ENCODE data around the gene THAP12. TPM values are rescaled to one million over a fixed set of nuclear protein-coding genes. Genes with fewer than 3 reads are reported as not detected.

Gene THAP12
- total RNA-seq, 1 donor from 2014 or later = 42.7 TPM

GRCh38 chr11:76316726-76317125, 64.2 kb downstream of the THAP12 start:
- Mint-ChIP-seq H3K27me3 (ENCODE audit: unreplicated experiment) (peaks cover 10% of the 10 kb centered on the region), H3K4me1 (ENCODE audit: unreplicated experiment) (no peaks in the 10 kb centered on the region), H3K36me3 (ENCODE audit: low read depth, unreplicated experiment) (peaks cover 3% of the 10 kb centered on the region), H3K4me3 (ENCODE audit: unreplicated experiment) (no peak overlapping the region), H3K27ac (ENCODE audit: unreplicated experiment) (no peak overlapping the region), H3K9me3 (ENCODE audit: unreplicated experiment) (no peaks in the 10 kb centered on the region)
- DNase-seq (ENCODE audit: low spot score) = no peak
- TF ChIP-seq CTCF (IDR thresholded peaks at IDR 0.05; ENCODE audit: unreplicated experiment) = no peak

DNA sequence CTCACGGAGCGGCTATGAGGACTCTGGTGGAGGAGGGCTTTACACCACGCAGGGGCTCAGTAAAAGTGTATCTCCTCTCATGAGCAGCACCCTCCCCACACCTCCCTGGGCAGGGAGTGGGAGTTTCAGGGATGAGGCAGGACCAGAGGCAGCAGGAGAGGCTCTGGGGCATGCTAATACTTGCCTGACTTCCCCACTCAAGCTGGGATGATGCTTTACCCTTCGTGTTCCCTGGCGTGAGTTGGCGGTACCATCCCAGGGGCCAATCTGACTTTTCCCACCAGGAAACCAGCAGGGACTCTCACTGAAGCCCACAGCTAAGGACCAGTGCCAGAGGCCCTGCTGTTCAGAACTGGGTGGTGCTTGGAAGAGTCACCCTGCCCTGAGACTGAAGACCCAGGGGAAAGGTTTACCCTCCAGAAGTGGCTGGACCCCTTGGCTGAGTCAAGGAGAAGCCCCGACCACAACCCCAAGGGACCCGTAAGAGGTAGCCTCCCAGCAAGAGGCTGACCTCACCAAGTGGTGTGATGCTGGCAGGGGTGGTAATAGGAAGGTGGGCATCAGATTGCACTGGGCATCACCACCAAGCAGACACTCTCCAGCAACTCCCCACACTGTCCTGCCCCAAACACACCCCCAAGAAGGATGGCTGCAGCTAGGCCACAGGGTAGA, 65.6 kb downstream of the THAP12 start:
- H3K36me3 Mint-ChIP-seq (ENCODE audit: low read depth, unreplicated experiment) = no peaks in the 10 kb centered on the region

DNA sequence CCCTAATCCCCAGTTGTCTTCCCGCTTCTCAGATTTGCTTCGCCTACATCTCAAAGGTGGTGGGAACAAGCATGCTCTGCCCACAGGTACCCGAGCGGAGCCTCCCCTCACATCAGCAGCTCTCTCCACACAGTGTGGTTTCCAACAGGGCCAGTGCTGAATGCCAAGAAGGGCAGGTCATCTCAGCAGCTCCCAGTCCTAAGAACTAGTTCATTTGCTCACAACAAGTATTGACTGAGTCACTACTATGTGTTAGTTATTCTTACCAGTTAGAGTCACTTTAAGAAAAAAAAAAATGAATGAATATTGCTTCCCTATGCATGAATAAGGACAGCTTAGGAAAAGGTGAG, 66.2 kb downstream of the THAP12 start:
- Mint-ChIP-seq H3K4me1 (ENCODE audit: unreplicated experiment) (no peaks in the 10 kb centered on the region), H3K27me3 (ENCODE audit: unreplicated experiment) (peaks cover 4% of the 10 kb centered on the region), H3K36me3 (ENCODE audit: low read depth, unreplicated experiment) (no peaks in the 10 kb centered on the region), H3K27ac (ENCODE audit: unreplicated experiment) (no peak overlapping the region), H3K4me3 (ENCODE audit: unreplicated experiment) (no peak overlapping the region), H3K9me3 (ENCODE audit: unreplicated experiment) (no peaks in the 10 kb centered on the region)
- no peak for TF ChIP-seq CTCF (IDR thresholded peaks at IDR 0.05; ENCODE audit: unreplicated experiment)
- no peak for DNase-seq (ENCODE audit: low spot score)

More for the DNA sequence above, 65.6 kb downstream of the THAP12 start:
- Mint-ChIP-seq H3K27me3 (ENCODE audit: unreplicated experiment) (peaks cover 2% of the 10 kb centered on the region), H3K27ac (ENCODE audit: unreplicated experiment) (no peak overlapping the region), H3K9me3 (ENCODE audit: unreplicated experiment) (no peaks in the 10 kb centered on the region), H3K4me3 (ENCODE audit: unreplicated experiment) (no peak overlapping the region), H3K4me1 (ENCODE audit: unreplicated experiment) (no peaks in the 10 kb centered on the region)
- no peak for DNase-seq (ENCODE audit: low spot score)
- TF ChIP-seq CTCF (IDR thresholded peaks at IDR 0.05; ENCODE audit: unreplicated experiment) = no peak

DNA sequence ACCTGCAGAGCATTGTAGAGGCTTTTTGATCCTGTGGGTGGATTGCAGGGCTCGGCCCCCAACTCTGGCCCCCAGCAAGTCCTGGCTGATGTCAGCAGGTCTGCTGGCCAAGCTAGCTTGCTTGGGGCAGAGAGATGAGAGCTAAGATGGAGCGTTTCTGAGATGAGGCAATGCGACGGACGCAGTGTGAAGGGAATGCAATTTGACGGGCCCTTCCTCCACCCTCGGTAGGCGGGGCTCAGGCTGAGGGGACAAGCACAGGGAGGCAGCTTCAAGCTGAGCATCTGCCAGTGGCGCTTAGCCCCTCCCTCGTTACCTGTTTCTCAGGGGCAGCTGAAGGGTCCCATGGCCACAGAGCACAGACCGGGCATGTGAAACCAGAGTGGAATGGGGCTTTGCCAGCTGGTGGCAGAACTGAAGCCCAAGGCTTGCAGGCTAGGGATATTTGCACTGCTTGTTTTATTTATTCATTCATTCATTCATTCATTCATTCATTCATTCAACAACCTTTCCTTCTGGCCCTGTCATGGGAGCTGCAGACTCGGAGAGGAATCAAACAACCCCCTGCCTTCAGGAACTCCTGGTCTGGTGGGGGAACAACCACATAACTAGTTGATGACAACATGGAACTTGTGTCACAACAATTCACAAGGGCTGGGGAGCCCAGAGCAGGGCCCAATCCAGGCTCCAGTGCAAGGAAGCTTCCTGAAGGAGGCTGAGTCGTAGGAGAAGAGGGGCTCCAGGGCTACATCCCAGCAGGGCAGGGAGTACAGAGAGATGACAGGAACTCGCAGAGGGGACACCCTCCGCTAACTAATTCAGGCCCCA, 66.8 kb downstream of the THAP12 start:
- no peak for TF ChIP-seq CTCF (IDR thresholded peaks at IDR 0.05; ENCODE audit: unreplicated experiment)
- Mint-ChIP-seq H3K4me3 (ENCODE audit: unreplicated experiment) (no peak overlapping the region), H3K27me3 (ENCODE audit: unreplicated experiment) (peaks cover 8% of the 10 kb centered on the region), H3K27ac (ENCODE audit: unreplicated experiment) (no peak overlapping the region), H3K9me3 (ENCODE audit: unreplicated experiment) (no peaks in the 10 kb centered on the region), H3K36me3 (ENCODE audit: low read depth, unreplicated experiment) (no peaks in the 10 kb centered on the region), H3K4me1 (ENCODE audit: unreplicated experiment) (no peaks in the 10 kb centered on the region)
- no peak for DNase-seq (ENCODE audit: low spot score)

DNA sequence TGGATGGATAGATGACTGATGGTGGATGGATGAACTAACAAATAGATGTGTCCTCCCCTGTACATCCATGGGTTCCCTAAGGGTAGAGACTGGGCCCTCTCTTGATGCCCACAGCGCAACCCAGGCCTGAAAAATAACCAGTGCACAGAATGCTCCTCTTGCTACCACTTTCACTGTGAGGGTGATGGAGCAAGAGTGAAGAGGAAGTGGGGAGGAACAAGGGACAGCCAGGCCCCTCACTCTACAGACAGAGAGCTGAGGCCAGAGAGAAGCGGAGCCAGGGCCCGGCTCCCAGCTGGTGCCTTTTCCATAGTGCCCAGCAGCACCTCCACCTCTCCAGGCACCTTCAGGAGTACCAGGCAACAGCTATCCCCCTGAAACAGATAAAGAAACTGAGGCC, 67.7 kb downstream of the THAP12 start:
- DNase-seq (ENCODE audit: low spot score) = no peak
- TF ChIP-seq CTCF (IDR thresholded peaks at IDR 0.05; ENCODE audit: unreplicated experiment) = no peak
- Mint-ChIP-seq H3K27me3 (ENCODE audit: unreplicated experiment) (peaks cover 8% of the 10 kb centered on the region), H3K9me3 (ENCODE audit: unreplicated experiment) (no peaks in the 10 kb centered on the region), H3K36me3 (ENCODE audit: low read depth, unreplicated experiment) (no peaks in the 10 kb centered on the region), H3K4me3 (ENCODE audit: unreplicated experiment) (no peak overlapping the region), H3K27ac (ENCODE audit: unreplicated experiment) (no peak overlapping the region), H3K4me1 (ENCODE audit: unreplicated experiment) (no peaks in the 10 kb centered on the region)

All from endothelial cell (in vitro differentiated cells).